HG03139 (cell line): ENCODE data around the gene QSER1.
A peak's percentile ranks its signal among the peaks of the same experiment; 100 is the strongest.
"Not testable (repeated sequence)": the region's sequence is repeated elsewhere in the genome, so short reads cannot be mapped to it uniquely, and the experiment has no call there.

ENCODE experiments used
- ATAC-seq: cut with Tn5 transposase; IDR thresholded peaks from one replicate; pipeline ENCODE4 v1.9.1; 2021; ENCODE audit not compliant: unreplicated experiment

The QSER1 gene

DNA sequence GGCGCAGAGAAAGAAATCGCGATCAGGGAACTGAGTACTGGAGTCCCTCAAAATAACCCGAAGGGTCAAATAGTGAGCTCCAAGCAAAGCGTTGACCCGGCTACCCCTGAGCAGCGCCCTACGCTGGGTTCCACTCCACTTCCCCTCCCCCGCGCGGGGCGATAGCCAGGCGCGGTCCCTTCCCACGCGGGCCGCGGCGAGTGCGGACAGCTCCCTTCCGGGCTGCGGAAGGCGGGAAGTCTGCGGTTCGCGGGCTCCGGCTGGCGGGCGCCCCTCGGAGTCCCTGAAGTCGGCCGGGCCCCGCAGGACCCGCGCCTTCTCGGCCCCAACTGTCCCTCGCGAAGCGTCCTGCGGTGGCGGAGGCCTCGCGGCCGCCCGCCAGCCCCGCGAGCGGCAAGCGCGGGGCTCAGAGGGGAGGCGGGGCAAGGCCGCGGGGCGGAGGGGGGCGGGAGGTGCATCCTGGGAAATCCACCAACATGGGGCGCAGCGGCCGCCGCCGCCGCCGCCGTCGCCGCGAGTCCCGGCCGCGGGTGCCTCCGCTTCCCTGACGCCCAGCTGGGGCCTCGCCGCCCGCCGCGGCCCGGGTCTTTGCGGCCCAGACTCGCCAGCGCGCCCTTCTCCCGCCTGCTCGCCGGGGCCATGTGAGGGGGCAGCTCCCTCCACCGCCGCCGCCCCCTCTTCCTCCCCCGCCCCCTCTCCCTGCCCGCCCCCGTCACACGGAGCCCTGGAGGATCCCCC, at the start of gene QSER1:
QSER1 (plus strand) TSS at position 457 of the 738 bp plus-strand sequence. CDS start 315 bp downstream, outside the sequence.
- peak; percentile 47 for ATAC-seq

DNA sequence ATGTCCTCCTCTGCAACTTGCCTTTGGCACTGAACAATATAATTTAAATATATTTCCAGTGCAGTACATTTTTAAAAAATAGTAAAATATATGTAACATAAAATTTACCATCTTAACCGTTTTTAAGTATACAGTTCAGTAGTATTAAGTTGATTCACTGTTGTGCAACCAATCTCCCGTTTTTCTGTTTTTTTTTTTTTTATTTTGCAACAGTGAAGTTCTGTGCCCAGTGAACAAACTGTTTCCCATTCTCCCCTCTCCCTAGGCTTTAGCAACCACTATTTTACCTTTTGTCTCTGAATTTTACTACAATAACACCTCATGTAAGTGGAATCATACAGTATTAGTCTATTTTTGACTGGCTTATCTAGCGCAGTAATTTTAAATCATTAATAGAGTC, 49.1 kb upstream of the QSER1 start:
- ATAC-seq, result no peak

DNA sequence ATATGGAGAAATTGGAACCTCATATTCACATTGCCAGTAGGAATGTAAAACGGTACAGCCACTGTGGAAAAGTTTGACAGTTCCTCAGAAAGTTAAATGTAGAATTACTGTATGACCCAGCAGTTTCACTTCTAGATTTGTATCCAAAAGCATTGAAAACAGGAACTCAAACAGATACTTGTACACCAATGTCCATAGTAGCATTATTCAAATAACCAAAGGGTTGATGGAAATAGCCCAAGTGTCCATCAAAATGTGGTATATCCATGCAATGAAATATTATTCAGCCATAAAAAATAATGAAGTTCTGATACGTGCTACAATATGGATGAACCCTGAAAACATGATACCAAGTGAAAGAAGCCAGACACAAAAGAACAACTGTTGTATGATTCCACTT, 45.1 kb upstream of the QSER1 start:
- ATAC-seq, result no peak

DNA sequence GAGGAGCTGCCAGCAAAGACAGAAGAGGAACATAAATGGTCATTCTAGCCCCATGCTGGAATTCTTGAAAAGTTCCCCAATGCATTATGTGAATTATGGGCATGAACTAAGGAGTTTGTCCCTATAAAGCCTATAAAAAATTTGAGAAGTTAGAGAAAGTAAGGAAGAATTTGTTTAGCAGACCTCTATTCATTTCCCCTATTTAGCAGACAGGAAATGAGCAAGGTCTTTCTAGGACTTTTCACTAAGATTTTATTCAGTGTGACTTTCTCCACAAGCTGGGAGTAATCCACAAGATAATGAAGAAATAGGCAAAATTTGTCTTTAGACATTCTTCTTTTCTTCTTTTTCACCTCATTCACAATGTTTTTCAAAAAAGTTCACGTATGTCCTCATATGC, 42.9 kb upstream of the QSER1 start:
- ATAC-seq, result no peak

DNA sequence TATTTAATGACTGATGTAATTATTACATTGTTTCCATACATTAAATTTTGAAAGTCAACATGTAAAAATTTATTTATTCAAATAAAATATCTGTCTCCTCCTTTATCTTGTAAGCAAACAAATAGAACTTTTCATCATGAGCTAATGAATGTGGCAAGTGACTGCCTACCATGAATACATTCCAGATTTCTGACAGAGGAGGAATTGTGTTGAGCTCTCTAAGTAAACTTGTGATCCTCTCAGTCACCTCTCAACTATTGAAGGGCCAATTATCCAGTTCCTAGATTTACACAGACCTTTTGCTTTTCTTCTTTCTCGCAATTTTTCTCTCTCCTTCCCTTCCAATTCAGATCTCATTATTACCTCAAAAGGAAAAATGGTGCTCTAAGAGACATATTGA, 41.4 kb upstream of the QSER1 start:
- ATAC-seq, result no peak

DNA sequence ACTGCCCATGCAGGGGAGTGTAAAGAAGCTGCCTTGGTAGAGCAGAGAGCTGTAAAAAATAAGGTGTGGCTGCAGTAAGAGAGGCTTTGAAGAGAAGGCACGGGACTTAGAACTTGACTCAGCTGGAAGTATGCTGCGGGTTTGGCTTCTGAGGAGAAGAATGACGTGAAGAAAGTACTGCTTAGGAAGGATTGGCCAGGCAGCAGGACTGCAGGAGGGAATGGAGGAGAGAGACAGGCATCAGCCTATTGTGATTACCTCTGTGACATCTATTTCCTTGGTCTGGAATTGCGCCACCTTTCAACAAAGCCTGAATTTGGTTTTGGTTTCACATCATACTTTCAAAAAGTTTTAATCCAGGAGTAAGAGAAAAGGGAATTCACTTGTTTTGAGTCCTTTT, 40.4 kb upstream of the QSER1 start:
- ATAC-seq, result no peak

DNA sequence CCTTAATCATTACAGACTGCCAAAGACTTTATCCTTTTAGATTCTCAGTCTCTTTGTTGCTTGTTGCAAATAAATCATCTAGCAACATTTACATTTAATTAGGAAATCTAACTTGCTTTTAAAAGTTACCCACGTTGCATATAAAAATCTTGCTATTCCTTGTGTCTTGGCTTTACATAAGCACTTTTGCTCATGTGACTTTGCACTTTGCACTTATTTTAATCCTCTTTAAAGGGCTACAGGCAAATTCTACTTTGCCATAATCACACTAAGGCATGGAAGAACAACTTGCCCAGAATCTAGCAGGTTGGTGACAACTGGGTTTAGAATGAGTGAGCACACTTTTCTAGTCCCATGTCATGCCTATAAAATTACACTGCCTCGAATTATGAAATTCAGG, 37.0 kb upstream of the QSER1 start:
- no peak for ATAC-seq

DNA sequence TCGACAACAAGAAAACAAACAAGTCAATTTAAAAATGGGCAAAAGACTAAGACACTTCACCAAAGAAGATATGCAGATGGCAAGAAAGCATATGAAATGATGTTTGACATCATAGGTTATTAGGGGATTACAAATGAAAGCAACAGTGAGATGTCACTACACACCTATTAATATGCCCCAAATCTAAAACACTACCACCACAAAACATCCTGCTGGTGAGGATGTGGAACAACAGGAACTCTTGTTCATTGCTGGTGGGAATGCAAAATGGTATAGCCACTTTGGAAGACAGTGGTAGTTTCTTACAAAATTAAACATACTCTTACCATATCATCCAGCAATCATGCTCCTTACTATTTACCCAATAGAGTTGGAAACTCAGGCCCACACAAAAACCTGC, 33.9 kb upstream of the QSER1 start:
- ATAC-seq, result no peak

DNA sequence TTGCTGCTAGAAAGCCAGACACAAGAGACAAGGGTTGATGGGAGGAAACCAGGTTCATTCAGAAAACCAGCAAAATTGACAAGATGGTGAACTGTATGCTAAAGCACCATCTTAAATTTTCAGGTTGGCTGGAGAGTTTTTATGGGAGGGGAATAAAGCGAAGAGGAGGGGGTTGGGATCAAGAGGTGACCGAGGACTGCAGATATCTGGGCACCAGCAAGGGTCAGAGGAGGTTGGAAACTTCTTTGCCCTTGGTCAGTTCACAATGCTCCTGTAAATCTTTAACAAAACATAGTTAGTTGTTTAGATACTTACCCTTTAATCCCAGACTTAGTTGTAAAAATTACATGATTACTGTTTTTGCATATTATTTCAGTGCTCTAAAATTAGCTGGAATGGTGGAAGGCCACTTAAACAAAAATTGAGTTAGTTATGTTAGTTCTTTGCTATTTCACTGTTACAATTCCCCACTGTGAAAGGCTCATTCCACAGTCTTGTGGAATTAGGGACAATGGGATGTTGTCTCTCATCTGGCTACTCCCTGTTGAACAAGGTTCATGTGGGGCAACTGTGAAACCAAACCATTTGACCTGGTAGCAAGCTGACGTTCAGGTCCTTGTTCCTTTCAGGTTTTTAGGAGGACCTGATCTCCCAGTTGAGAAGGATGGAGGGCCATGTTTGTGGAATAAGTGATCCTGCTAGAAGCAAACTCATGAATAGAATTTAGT, 30.6 kb upstream of the QSER1 start:
- no peak for ATAC-seq

DNA sequence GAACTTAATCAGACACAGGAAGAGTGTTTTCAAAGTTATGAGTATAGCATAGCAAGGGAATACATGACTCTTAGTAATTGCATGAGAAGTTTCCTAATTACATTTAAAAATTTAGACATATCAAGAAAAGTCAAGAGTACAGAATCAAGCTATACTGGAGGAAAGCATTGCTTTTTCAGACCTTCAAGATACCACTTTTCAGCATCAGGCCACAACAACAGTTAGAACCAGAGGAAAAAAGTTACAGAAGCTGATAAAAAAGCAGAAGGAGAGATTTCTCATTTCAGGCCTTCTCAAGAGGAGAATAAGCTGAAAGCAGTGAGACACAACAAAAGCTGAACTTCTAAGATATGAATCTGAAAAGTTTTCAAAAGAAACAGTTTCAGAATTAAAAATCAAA, 28.1 kb upstream of the QSER1 start:
- no peak for ATAC-seq

DNA sequence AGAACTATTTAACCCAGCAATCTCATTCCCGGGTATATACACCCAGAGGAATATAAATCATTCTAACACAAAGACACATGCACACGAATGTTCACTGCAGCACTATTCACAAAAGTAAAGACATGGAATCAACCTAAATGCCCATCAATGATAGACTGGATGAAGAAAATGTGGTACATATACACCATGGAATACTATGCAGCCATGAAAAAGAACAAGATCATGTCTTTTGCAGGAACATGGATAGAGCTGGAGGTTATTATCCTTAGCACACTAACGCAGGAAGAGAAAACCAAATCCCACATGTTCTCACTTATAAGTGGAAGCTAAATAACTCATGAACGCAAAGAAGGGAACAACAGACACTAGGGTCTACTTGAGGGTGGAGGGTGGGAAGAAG, 23.9 kb upstream of the QSER1 start:
- ATAC-seq, result not testable (repeated sequence)

DNA sequence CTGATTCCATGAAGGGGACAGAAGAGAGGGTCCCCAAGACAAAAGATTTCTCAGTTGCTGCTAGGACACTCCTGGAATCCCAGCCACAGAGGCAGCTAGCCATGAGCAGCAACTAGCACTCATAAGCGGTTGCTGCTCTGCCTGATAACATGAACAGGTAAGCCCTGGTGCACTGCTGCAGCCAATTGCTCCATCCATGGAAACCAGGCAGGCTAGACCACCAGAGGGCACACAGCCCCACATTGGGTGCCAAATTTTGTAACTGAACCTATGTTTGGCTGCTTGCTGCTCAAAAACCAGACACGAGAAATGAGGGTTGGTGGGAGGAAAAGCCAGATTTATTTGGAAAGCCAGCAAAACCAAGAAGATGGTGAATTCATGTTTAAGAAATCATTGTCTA, 21.9 kb upstream of the QSER1 start:
- ATAC-seq, result no peak

DNA sequence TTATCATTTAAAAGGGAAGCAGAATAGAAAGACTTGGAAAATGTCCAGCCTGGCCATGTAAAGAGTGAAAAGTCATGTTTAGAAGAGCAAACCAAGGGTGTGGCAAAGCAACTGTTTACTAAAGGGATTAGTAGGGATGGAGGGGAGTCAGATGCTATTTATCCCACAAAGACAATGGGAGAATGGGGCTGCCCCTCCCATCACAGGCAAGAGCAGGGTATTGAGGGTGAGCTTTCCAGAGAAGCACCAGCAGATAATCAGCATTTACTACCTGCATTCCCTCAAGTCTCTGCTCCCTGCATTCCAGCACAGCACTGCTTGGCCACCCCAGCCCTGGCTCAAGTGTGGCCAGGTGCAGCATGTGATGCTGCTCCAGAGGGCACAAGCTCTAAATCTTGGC, 18.5 kb upstream of the QSER1 start:
- ATAC-seq, result no peak

DNA sequence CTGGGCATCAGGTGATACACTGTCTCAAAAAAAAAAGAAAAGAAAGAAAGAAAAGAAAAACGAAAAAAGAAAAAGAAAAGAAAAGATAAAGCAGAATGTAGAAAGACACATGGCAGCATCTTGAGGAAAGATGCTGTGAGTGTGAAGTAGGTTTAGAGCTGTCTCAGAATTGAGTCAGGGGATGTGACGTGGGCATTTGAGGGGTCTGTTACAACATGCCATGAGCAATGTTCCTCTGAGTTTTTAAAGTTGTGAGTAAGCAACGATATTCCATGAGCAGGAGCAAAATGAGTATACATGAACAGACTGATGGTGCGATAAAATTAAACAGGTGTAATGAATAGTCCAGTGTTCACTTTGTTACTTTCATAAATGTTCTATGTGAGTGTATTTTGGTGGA, 11.3 kb upstream of the QSER1 start:
- ATAC-seq, result no peak

DNA sequence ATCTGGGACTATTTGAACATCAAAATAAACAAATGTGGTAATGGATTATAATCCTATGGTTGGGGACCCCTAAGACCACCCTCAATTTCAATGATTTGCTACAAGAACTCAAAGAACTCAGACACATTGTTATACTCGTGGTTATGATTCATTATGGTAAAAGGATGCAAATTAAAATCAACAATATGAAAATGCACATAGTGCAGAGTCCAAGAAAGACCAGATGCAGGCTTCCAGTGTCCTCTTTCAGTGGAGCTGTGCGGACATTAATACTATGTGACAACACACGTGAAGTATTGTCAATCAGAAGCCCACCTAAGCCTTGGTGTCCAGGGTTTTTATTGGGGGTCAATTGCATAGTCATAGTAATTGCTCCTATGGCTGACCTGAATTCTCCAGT, 9.2 kb upstream of the QSER1 start:
- ATAC-seq, result no peak

DNA sequence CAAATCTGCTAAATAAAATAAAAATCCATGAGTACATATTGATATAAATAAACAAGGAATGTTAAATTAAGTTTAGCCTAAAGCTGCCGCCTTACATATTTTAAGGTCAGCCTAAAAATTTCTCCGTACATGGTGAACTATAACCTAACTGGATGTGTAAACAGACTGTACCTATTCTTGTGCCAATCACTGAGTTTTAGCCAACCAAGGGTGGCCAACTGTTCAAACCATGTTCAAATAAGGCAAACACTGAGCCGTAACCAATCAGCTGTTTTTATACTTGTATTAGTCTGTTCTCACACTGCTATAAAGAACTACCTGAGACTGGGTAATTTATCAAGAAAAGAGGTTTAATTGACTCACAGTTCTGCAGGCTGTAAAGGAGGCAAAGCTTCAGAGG, 8.6 kb upstream of the QSER1 start:
- ATAC-seq, result no peak

DNA sequence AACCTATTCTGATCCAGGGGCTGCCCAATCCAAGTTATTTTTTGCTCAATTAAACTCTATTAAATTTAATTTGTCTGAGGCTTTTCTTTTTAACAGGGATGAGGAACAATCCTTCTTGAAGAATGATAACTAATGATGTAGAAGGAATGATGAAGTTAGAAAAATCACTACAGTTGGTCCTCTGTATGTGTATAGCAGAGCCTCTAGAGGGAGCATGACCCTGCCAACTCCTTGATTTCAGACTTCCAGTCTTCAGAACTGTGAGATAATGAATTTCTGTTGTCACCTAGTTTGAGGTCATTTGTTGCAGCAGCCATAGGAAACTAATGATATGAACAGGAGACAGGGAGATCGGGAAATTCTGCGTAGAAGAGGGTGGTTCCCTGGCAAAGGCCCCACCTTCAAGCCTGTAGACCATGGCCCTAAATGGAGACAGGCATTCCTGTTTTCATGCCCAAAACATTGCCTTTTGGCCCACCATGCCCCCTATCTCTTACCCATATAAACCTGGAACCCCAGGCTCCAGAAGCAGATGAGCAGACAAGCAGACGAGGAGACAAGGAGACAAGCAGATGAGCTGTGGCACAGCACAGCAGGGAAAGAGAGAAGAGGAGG, 7.7 kb upstream of the QSER1 start:
- ATAC-seq, result no peak

DNA sequence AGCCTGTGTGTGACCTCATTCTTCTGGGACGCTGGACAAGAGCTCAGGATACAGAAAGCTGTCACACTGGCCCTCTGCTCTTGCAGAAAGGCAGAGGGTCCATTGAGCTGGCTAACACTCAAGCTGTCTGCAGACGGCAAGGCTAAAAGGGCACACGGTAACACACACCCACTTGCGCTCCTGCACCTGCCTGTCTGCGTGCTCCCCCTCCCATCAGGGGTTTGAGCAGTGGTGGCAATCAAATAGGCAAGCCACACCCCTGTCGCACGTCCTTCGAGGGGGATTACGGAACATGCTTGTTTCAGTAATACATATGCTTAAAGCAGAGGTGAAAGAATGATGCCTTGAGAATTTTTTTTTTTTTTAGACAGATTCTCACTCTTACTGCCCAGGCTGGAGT, 7.1 kb upstream of the QSER1 start:
- no peak for ATAC-seq

DNA sequence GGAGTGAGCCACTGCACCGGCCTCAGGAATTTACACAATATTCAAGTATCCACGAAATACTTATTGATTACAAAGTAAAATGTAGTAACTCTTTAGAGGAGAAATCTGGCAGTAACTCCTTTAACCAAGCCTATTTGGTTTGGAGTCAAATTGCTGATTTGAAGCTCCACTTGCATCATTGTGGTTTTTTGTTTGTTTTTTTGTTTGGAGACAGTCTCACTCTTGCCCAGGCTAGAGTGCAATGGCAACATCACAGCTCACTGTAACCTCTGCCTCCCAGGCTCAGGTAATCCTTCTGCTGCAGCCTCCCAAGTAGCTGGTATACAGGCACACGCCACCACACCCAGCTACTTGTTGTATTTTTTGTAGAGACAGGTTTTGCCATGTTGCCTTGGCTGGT, 6.4 kb upstream of the QSER1 start:
- no peak for ATAC-seq

DNA sequence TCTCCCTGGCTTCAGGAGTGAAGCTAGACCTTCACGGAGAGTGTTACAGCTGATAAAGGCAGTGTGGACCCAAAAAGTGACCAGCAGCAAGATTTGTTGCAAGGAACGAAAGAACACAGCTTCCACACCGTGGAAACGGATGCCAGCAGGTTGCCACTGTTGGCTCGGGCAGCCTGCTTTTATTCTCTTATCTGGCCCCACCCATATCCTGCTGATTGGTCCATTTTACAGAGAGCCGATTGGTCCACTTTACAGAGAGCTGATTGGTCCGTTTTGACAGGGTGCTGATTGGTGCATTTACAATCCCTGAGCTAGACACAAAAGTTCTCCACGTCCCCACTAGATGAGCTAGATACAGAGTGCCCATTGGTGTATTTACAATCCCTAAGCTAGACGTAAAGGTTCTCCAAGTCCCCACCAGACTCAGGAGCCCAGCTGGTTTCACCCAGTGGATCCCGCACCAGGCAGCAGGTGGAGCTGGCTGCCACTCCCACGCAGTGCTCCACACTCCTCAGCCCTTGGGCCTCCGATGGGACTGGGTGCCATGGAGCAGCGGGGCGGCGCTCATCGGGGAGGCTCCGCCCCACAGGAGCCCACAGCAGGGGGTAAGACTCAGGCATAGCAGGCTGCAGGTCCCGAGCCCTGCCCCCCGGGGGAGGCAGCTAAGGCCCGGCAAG, 4.8 kb upstream of the QSER1 start:
- not testable (repeated sequence) for ATAC-seq

DNA sequence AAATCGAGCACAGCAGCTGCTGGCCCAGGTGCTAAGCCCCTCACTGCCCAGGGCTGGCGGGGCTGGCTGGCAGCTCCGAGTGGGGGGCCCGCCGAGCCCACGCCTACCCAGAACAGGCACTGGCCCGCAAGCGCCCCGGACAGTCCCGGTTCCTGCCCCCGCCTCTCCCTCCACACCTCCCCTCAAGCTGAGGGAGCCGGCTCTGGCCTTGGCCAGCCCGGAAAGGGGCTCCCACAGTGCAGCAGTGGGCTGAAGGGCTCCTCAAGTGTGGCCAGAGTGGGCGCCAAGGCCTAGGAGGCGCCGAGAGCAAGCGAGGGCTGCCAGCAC, 4.3 kb upstream of the QSER1 start:
- ATAC-seq, result not testable (repeated sequence)

DNA sequence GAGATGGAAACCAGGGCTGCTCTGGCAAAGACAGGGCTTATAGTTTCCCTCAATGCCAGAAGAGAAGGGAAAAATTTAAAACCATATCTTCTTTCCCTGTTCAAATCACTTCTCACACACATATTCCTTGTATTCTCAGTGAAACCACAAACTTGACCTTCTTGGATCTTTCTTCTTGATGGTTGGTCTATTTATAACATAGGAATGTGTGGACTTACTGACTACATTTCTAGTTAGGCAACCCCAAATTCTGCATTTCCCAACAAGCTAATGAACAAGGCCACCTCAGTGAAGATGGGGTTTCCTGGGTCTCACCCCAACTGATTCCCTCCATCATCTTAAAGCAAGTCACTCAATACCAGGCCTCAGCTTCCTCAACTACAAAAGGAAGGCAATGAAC, 3.8 kb upstream of the QSER1 start:
- ATAC-seq, result no peak
